T-helper 1 cell treated with Interleukin-12 subunit alpha and Interleukin-12 subunit beta and Interleukin-4 antibody, amounts not matched to agents 30 ng/mL and 1 ng/mL, for 36 hours (primary cell): ENCODE data around the gene CYP26C1. TPM values are rescaled to one million over a fixed set of nuclear protein-coding genes. Genes with fewer than 3 reads are reported as not detected.

Experiments used
- intact Hi-C: fragments of 100-400 bp; cut with micrococcal nuclease; formaldehyde crosslinking; loops from one replicate; pipeline ENCODE4 v1.15.1; 2024
- total RNA-seq: library from RNA; stranded (reverse); gene quantifications from 2 replicates; pipeline ENCODE4 v1.2.3, GENCODE V29; 2022

CYP26C1 gene
- total RNA-seq, 1 donor from 2014 or later = not detected

DNA sequence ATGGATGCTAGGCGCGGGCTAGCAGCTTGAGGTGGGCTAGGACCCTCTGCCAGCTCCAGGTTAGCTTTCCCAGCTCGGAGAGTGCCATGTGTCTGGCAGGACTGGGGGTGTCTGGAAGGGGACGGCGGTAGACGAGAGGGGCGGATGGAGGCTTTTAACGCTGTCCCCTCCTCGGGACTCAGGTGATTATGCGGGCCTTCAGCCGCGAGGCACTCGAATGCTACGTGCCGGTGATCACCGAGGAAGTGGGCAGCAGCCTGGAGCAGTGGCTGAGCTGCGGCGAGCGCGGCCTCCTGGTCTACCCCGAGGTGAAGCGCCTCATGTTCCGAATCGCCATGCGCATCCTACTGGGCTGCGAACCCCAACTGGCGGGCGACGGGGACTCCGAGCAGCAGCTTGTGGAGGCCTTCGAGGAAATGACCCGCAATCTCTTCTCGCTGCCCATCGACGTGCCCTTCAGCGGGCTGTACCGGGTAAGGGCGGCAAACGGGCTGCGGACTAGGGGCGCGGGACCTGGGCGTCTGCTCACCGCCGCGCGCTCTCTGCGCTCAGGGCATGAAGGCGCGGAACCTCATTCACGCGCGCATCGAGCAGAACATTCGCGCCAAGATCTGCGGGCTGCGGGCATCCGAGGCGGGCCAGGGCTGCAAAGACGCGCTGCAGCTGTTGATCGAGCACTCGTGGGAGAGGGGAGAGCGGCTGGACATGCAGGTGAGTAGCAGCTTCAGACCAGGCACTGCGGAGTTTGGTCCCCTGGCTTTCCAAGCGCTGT lies 14.2 kb downstream of the CYP26C1 start:
- intact Hi-C loops = loop anchor here (2.0 to 5.0 kb wide), 2 partner anchors 16 to 382 kb away; no protein-coding TSS in a partner anchor

- intact Hi-C loops = loop anchor here (2.0 kb wide), 1 partner anchor 17 kb away; no protein-coding TSS in a partner anchor
Observed at GRCh38 chr10:93075369-93076221, 15.0 kb downstream of the CYP26C1 start.

GRCh38 chr10:93076871-93077270 lies 16.3 kb downstream of the CYP26C1 start:
- intact Hi-C loops = no loop called here

GRCh38 chr10:93077860-93078337 lies 17.3 kb downstream of the CYP26C1 start:
- intact Hi-C loops = no loop called here

- intact Hi-C loops = loop anchor here (1.0 to 2.0 kb wide), 5 partner anchors 195 to 431 kb away; partner anchors contain the start of gene MYOF
Observed at GRCh38 chr10:93079663-93080349, 19.2 kb downstream of the CYP26C1 start.

DNA sequence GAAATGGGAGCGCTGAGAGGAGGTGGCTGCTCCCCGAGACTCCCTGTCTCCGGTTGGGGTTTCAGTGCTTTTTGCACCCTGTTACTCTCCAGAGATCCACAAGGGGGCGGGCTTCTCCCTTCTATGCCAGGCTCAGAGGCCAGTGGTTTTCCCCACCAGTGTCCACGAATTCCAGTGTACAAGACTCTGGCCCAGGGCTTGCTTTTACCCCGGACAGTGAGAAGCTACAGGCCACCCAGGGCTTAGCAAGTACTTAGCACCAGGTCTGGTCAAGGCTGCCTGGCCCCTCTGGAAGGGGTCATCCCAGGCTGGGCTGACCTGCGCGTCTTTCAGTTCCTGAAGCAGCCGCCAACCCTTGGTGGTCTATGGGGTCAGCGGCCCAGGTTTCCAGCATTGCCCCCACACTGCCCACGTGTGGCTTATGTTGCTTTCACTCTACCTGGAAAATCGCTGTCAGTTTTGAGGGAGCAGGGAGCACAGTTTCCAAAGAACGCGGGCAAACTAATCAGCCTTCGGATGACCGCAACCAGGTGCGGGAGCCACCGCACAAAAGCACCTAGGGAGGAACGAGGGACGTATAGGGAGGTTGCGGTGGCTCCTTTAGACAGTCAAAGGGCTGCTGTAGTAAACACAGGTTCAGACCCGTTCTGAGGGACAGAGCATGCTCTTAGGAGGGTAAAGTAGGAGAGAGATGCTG lies 19.9 kb downstream of the CYP26C1 start:
- intact Hi-C loops = loop anchor here (1.0 to 2.0 kb wide), 5 partner anchors 195 to 431 kb away; partner anchors contain the start of gene MYOF

DNA sequence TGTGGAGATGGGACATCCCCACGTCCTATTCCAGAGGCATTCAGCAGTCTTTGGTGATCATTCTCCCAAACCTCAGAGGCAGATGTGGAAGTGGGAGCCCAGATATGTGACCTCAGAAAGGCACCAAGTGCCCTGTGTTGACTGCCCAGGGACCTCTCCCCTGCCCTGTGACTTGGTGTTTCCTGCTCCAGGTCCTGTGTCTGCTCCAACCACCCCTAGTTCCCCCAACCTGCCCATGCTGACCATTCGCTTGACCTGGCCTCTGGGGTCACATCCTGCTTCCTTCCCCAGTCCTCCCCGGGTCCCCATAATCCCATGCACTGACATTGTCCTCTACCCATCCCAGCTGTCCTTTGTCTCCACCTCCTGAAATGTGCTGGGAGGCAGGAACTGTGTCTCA lies 20.7 kb downstream of the CYP26C1 start:
- intact Hi-C loops = loop anchor here (2.0 kb wide), 1 partner anchor 401 kb away; the partner anchor contains the start of gene MYOF

GRCh38 chr10:93081834-93082233 lies 21.2 kb downstream of the CYP26C1 start:
- intact Hi-C loops = loop anchor here (2.0 kb wide), 1 partner anchor 401 kb away; the partner anchor contains the start of gene MYOF

GRCh38 chr10:93083743-93084539 lies 23.3 kb downstream of the CYP26C1 start:
- intact Hi-C loops = no loop called here

- intact Hi-C loops = no loop called here
Observed at GRCh38 chr10:93085272-93085859, 24.8 kb downstream of the CYP26C1 start.

DNA sequence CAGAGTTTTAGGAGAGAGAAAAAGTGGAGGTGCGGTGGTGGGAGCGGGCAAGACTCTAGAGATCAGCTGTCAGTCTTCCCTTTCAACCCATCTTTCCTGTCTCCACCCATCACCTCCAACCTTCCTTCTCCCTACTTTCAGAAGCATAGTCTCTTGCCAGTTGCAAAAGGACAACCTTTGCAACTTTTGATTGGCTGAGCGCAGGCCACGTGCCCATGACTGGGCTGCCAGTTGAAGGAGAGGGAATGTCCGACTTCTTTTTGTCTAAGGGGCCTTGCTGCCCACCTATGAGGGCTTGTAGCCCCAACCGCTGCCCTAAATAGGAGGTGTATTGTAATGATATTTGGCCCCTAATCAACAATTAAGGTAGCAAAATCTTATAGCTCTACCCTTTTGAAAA lies 25.7 kb downstream of the CYP26C1 start:
- intact Hi-C loops = no loop called here

DNA sequence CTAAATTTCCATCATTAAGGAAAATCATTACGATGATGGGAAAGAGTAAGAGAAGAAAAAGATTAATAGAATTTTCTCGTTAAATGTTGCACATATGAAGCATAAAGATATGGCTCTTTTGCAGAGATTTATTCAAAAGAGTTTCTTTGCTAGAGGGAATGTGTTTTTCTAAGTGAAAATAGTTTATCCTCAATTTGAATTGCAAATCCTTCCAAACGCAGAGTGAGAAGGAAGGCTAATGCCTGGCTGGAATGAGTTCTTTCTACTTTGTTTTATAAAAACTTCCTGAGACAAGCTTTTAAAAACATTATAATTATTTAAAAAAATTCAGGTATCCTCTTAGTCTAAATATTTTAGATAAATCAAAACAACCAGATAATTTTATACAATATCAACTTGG lies 27.2 kb downstream of the CYP26C1 start:
- intact Hi-C loops = no loop called here

DNA sequence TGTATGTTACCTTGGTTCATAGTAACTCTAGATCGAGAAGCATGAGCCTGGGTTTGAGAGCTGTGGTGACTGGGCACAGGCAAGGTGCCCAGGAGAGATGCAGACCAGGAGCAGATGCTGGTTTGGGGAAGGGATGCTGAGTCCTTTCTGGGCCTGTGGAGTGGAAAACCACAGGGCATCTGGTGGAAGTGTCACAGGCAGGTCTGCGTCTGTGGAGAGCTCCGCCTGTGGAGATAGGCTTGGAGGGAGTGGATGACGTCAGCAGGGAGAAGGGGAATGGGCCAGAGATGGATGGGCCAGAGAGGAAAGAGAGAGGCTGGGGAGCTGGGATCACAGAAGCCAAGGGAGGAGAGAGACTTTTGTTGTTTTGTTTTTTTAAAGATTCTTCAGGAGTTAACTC lies 27.9 kb downstream of the CYP26C1 start:
- intact Hi-C loops = no loop called here

DNA sequence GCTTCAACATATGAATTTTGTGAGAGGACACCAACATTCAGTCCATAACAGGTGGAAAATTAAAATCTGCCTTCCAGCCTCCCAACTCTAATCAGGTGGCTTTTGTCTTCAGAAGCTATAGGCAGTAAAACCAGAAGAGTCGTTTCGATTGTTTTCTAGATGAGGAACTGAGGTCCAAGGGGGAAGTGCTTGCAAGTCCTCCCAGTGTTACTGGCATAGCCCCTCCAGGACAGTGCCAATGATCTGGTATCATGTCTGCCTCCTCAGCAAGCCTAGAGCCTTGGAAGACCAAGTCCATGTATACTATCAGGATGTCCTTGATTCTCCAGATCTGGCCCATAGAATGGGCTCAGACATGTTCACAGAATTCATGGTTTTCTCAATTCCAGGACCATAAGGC lies 30.0 kb downstream of the CYP26C1 start:
- intact Hi-C loops = no loop called here

DNA sequence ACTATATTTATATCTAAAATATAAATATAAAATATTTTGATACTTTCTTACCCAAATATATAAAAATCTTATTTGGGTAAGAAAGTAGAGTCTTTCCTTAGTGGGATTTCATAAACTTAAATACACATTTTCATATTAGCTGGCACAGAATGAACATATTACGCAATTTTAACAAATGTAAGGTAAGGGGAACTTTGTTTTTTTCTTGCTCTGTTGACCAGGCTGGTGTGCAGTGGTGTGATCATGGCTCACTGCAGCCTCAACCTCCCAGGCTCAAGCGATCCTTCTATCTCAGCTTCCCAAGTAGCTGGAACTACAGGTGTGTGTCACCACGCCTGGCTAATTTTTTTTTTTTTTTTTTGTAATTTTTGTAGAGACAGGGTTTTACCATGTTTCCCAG lies 31.4 kb downstream of the CYP26C1 start:
- intact Hi-C loops = no loop called here

DNA sequence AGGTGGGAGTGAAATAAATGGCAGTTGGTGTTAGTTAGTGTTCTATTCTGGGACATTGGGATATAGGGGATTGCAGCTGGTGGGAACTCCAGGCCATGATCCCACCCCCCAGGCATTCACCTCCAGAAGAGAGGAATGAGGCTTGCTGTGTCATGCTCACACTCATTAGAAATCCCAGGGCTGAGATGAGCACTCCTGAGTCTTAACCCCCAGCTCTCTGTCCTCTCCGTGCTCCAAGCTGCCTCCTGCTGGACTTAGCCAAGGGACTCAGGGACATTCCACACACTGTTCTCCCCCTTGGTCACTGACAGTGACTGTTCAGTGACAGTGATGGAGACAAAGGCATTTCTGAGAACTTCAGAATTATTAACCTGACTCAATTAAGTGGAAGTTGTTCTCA lies 34.6 kb downstream of the CYP26C1 start:
- intact Hi-C loops = no loop called here

DNA sequence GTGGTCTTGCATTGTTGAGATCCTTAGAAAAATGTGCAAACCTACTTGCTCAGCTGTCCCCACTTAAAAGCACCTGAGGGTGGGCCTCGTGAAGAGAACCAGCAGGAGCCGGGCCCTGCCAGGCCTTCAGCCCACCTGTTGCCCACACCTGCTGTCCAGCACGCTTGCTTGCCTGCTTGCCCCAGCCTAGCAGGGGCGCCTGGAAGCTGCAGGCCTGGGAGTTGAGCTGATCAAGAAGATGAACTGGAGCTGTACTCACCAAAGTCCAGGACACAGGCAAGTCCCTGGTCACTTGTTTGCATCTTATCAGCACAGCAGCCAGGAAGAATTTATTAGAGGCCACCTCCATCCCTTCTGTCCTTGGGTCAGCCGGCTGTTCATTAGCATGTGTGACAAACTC lies 36.3 kb downstream of the CYP26C1 start:
- intact Hi-C loops = no loop called here

- intact Hi-C loops = no loop called here
Observed at GRCh38 chr10:93097386-93097785, 36.8 kb downstream of the CYP26C1 start.

DNA sequence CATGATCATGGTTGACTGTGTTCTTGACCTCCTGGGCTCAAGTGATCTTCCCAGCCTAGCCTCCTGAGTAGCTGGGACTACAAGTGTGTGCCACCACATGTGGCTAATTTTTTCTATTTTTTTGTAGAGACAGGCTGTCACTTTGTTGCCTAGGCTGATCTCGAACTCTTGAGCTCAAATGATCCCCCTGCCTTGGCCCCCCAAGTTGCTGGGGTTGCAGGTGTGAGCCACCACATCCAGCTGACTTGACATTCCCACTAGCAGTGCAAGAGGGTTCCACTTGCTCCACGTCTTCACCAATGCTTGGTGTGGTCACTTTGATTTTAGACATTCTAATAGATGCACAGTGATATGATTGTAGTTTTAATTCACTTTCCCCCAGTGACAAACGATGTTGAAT lies 38.2 kb downstream of the CYP26C1 start:
- intact Hi-C loops = no loop called here
